HepG2 (cell line): ENCODE results near the gene STX5. TPM values are rescaled to one million over a fixed set of nuclear protein-coding genes. Genes with fewer than 3 reads are reported as not detected.

ENCODE experiments used
- DMAP1 ChIP-seq: IDR thresholded peaks from 2 replicates; pipeline ENCODE4 v1.6.1; 2016
- DNMT1 ChIP-seq: sonication (generic); formaldehyde crosslinking; IDR thresholded peaks from 2 replicates; pipeline ENCODE4 v1.5.1; 2020; ENCODE audit warnings: mild to moderate bottlenecking, missing genetic modification reagents
- IKZF4 ChIP-seq: sonication (generic); formaldehyde crosslinking; IDR thresholded peaks from 2 replicates; pipeline ENCODE4 v1.5.1; 2020; ENCODE audit warnings: borderline replicate concordance, mild to moderate bottlenecking, low read depth, missing genetic modification reagents; ENCODE audit errors: not compliant biosample characterization
- POLR2AphosphoS2 ChIP-seq: IDR thresholded peaks from 2 replicates; pipeline ENCODE4 v1.6.1; 2011; ENCODE audit warnings: low read depth, low read length, improper control_type of control experiment
- RFXAP ChIP-seq: sonication (generic); formaldehyde crosslinking; IDR thresholded peaks from 2 replicates; pipeline ENCODE4 v1.4.0; 2020; ENCODE audit warnings: missing genetic modification reagents, borderline replicate concordance
- TEAD2 ChIP-seq: sonication (generic); formaldehyde crosslinking; IDR thresholded peaks from 2 replicates; pipeline ENCODE4 v1.9.0; 2021; ENCODE audit warnings: missing genetic modification reagents
- ZNF367 ChIP-seq: sonication (generic); formaldehyde crosslinking; IDR thresholded peaks from 2 replicates; pipeline ENCODE4 v1.4.0; 2020; ENCODE audit warnings: missing genetic modification reagents, borderline replicate concordance
- ZNF605 ChIP-seq: sonication (generic); formaldehyde crosslinking; IDR thresholded peaks from 2 replicates; pipeline ENCODE4 v1.8.0; 2022; ENCODE audit warnings: mild to moderate bottlenecking, missing genetic modification reagents
- ZNF773 ChIP-seq: sonication (generic); formaldehyde crosslinking; IDR thresholded peaks from 2 replicates; pipeline ENCODE4 v1.4.0; 2020; ENCODE audit warnings: missing genetic modification reagents, borderline replicate concordance
- ZNF776 ChIP-seq: sonication (generic); formaldehyde crosslinking; IDR thresholded peaks from 2 replicates; pipeline ENCODE4 v1.4.0; 2020; ENCODE audit warnings: mild to moderate bottlenecking, missing genetic modification reagents
- polyA plus RNA-seq, 8 experiments: library from polyadenylated mRNA; depleted of rRNA in 3 of 8; stranded (reverse) in 7 of 8; unstranded in 1 of 8; fragments of >200 nt; fragmentation: Illumina TruSeq in 4 of 8; extraction: Trizol in 4 of 8; gene quantifications; 2 replicates each; pipeline versions ENCODE4 v1.2.1 to v1.2.3, GENCODE V29; 2011 to 2016; ENCODE audit warnings: low read depth in 4 of 8, missing spikeins in 1 of 8, mixed read lengths in 1 of 8; ENCODE audit not compliant: insufficient read depth in 1 of 8
- total RNA-seq, 5 experiments: library from RNA; depleted of rRNA; stranded (reverse); fragments of >200 nt; fragmentation: Illumina TruSeq; extraction: Trizol; gene quantifications; 2 replicates each; pipeline ENCODE4 v1.2.3, GENCODE V29; 2016; ENCODE audit warnings: low read depth in 1 of 5
- TF ChIP-seq, protein P1 (sequence below): sonication (generic); formaldehyde crosslinking; IDR thresholded peaks from 2 replicates; pipeline ENCODE4 v1.9.0; 2022; ENCODE audit warnings: missing genetic modification reagents, mild to moderate bottlenecking, borderline replicate concordance
- TF ChIP-seq, protein P2 (sequence below): sonication (generic); formaldehyde crosslinking; IDR thresholded peaks from 2 replicates; pipeline ENCODE4 v1.5.1; 2020; ENCODE audit warnings: missing genetic modification reagents, mild to moderate bottlenecking, borderline replicate concordance
- TF ChIP-seq, protein P3 (sequence below), 2 experiments: fragments of 450-650 bp in 1 of 2; sonication (generic) in 1 of 2; formaldehyde crosslinking; IDR thresholded peaks; 2 replicates each; pipeline versions ENCODE4 v1.5.0 to v1.8.0; 2020 to 2022; ENCODE audit warnings: mild to moderate bottlenecking in 1 of 2, missing genetic modification reagents in 1 of 2
- TF ChIP-seq, protein P4 (sequence below): sonication (generic); formaldehyde crosslinking; IDR thresholded peaks from 2 replicates; pipeline ENCODE4 v1.5.0; 2020; ENCODE audit warnings: mild to moderate bottlenecking, missing genetic modification reagents, borderline replicate concordance
- TF ChIP-seq, protein P5 (sequence below): sonication (generic); formaldehyde crosslinking; IDR thresholded peaks from 2 replicates; pipeline ENCODE4 v1.9.0; 2021; ENCODE audit warnings: missing genetic modification reagents, mild to moderate bottlenecking, borderline replicate concordance
- TF ChIP-seq, protein P6 (sequence below): sonication (generic); formaldehyde crosslinking; IDR thresholded peaks from 2 replicates; pipeline ENCODE4 v1.8.0; 2022; ENCODE audit warnings: mild to moderate bottlenecking, missing genetic modification reagents

STX5 gene
- total and polyA plus RNA-seq, 2 of the 13 experiments (the other 11 are each of a cell fraction or from before 2014, with no cell fraction given), result 26.9 to 30.0 TPM

DNA sequence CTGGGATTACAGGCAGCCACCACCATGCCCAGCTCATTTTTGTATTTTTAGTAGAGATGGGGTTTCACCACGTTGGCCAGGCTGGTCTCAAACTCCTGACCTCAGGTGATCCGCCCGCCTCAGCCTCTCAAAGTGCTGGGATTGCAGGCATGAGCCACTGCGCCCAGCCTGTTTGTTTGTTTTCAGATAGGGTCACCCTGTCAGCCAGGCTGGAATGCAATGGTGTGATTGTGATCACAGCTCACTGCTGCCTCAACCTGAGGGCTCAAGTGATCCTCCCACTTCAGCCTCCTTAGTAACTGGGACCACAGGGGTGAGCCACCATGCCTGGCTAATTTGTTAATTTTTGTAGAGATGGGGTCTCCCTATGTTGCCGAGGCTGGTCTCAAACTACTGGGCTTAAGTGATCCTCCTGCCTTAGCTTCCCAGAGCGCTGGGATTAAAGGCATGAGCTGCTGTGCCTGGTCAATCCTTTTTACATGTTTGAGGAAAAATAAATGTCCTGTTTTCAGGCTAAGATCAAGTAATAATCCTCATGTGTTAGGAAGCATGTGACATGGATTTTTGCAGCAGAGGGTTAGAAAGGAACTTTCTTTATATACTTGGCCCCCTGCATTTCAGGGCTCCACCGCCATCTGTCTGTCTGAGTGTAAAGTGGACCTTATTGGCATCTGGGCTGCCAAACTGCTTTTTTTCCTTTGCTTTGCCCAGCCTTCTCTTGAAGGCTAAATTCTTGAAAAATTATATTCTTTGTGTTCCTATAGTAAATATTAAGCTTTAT, 44.0 kb upstream of the STX5 start (continued):
- TF ChIP-seq, protein P1, sequence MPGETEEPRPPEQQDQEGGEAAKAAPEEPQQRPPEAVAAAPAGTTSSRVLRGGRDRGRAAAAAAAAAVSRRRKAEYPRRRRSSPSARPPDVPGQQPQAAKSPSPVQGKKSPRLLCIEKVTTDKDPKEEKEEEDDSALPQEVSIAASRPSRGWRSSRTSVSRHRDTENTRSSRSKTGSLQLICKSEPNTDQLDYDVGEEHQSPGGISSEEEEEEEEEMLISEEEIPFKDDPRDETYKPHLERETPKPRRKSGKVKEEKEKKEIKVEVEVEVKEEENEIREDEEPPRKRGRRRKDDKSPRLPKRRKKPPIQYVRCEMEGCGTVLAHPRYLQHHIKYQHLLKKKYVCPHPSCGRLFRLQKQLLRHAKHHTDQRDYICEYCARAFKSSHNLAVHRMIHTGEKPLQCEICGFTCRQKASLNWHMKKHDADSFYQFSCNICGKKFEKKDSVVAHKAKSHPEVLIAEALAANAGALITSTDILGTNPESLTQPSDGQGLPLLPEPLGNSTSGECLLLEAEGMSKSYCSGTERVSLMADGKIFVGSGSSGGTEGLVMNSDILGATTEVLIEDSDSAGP (CRISPR knock-in tag), result no peak
- TF ChIP-seq TEAD2, result no peak
- no peak for TF ChIP-seq ZNF776 (CRISPR knock-in tag)
- no peak for TF ChIP-seq IKZF4 (CRISPR knock-in tag)
- TF ChIP-seq, protein P2, sequence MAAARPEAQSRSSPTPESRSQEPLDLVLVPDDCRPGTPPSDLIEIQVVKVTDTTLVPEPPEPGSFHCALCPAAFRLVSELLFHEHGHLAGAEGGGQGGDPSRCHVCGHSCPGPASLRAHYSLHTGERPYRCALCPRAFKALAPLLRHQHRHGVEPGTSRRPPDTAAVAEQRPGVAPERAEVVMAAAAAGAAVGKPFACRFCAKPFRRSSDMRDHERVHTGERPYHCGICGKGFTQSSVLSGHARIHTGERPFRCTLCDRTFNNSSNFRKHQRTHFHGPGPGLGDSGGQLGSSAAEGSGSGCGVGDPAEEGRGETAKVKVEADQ (CRISPR knock-in tag), result no peak
- no peak for TF ChIP-seq DMAP1 (CRISPR knock-in tag)
- no peak for TF ChIP-seq RFXAP (CRISPR knock-in tag)
- no peak for TF ChIP-seq ZNF605 (CRISPR knock-in tag)
- TF ChIP-seq, protein P3, sequence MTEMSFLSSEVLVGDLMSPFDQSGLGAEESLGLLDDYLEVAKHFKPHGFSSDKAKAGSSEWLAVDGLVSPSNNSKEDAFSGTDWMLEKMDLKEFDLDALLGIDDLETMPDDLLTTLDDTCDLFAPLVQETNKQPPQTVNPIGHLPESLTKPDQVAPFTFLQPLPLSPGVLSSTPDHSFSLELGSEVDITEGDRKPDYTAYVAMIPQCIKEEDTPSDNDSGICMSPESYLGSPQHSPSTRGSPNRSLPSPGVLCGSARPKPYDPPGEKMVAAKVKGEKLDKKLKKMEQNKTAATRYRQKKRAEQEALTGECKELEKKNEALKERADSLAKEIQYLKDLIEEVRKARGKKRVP (CRISPR knock-in tag; IDR thresholded peaks at IDR 0.05), result no peak
- TF ChIP-seq, protein P4, sequence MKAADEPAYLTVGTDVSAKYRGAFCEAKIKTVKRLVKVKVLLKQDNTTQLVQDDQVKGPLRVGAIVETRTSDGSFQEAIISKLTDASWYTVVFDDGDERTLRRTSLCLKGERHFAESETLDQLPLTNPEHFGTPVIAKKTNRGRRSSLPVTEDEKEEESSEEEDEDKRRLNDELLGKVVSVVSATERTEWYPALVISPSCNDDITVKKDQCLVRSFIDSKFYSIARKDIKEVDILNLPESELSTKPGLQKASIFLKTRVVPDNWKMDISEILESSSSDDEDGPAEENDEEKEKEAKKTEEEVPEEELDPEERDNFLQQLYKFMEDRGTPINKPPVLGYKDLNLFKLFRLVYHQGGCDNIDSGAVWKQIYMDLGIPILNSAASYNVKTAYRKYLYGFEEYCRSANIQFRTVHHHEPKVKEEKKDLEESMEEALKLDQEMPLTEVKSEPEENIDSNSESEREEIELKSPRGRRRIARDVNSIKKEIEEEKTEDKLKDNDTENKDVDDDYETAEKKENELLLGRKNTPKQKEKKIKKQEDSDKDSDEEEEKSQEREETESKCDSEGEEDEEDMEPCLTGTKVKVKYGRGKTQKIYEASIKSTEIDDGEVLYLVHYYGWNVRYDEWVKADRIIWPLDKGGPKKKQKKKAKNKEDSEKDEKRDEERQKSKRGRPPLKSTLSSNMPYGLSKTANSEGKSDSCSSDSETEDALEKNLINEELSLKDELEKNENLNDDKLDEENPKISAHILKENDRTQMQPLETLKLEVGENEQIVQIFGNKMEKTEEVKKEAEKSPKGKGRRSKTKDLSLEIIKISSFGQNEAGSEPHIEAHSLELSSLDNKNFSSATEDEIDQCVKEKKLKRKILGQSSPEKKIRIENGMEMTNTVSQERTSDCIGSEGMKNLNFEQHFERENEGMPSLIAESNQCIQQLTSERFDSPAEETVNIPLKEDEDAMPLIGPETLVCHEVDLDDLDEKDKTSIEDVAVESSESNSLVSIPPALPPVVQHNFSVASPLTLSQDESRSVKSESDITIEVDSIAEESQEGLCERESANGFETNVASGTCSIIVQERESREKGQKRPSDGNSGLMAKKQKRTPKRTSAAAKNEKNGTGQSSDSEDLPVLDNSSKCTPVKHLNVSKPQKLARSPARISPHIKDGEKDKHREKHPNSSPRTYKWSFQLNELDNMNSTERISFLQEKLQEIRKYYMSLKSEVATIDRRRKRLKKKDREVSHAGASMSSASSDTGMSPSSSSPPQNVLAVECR (CRISPR knock-in tag), result peak; percentile 42; the same call in 1 of the 2 replicates
- TF ChIP-seq POLR2AphosphoS2, result no peak
- TF ChIP-seq ZNF367 (CRISPR knock-in tag), result no peak
- no peak for TF ChIP-seq ZNF773 (CRISPR knock-in tag)
- no peak for TF ChIP-seq DNMT1 (CRISPR knock-in tag)
- TF ChIP-seq, protein P5, sequence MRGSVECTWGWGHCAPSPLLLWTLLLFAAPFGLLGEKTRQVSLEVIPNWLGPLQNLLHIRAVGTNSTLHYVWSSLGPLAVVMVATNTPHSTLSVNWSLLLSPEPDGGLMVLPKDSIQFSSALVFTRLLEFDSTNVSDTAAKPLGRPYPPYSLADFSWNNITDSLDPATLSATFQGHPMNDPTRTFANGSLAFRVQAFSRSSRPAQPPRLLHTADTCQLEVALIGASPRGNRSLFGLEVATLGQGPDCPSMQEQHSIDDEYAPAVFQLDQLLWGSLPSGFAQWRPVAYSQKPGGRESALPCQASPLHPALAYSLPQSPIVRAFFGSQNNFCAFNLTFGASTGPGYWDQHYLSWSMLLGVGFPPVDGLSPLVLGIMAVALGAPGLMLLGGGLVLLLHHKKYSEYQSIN, result no peak
- TF ChIP-seq, protein P6, sequence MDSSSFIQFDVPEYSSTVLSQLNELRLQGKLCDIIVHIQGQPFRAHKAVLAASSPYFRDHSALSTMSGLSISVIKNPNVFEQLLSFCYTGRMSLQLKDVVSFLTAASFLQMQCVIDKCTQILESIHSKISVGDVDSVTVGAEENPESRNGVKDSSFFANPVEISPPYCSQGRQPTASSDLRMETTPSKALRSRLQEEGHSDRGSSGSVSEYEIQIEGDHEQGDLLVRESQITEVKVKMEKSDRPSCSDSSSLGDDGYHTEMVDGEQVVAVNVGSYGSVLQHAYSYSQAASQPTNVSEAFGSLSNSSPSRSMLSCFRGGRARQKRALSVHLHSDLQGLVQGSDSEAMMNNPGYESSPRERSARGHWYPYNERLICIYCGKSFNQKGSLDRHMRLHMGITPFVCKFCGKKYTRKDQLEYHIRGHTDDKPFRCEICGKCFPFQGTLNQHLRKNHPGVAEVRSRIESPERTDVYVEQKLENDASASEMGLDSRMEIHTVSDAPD (CRISPR knock-in tag), result no peak
